GM12878 (cell line): ENCODE measurements around the gene KLC4.

Source experiments
- ASH2L ChIP-seq: fragments of 300-600, 200-600 bp; sonication (generic); IDR thresholded peaks from 2 replicates; pipeline ENCODE4 v1.6.1; 2017; ENCODE audit warnings: low read depth, mild to moderate bottlenecking, borderline replicate concordance
- DPF2 ChIP-seq: fragments of 450-650 bp; IDR thresholded peaks from 2 replicates; pipeline ENCODE4 v1.6.1; 2017; ENCODE audit warnings: mild to moderate bottlenecking
- EZH2 ChIP-seq: IDR thresholded peaks from 2 replicates; pipeline ENCODE4 v1.6.1; 2012; ENCODE audit warnings: low read depth, mild to moderate bottlenecking, control low read depth, inconsistent platforms, low read length, borderline replicate concordance; ENCODE audit not compliant: control insufficient read depth
- FOXK2 ChIP-seq: fragments of 450-650 bp; IDR thresholded peaks from 2 replicates; pipeline ENCODE4 v1.6.1; 2017; ENCODE audit warnings: mild to moderate bottlenecking, moderate library complexity
- KLF5 ChIP-seq: fragments of 450-650 bp; IDR thresholded peaks from 2 replicates; pipeline ENCODE4 v1.6.1; 2014; ENCODE audit warnings: mild to moderate bottlenecking; ENCODE audit not compliant: partially characterized antibody
- MYC ChIP-seq: IDR thresholded peaks from 2 replicates; pipeline ENCODE4 v1.6.1; 2011; ENCODE audit warnings: mild to moderate bottlenecking, low read length, moderate library complexity, inconsistent platforms; ENCODE audit not compliant: insufficient read depth, insufficient replicate concordance, insufficient read length, severe bottlenecking
- POLR2A ChIP-seq: IDR thresholded peaks from 2 replicates; pipeline ENCODE4 v1.6.1; 2011; ENCODE audit warnings: low read depth, mild to moderate bottlenecking, low read length
- SMC3 ChIP-seq: IDR thresholded peaks from 2 replicates; pipeline ENCODE4 v1.6.1; 2011; ENCODE audit warnings: low read length, improper control_type of control experiment, borderline replicate concordance
- ZNF622 ChIP-seq: fragments of 450-650 bp; IDR thresholded peaks from 2 replicates; pipeline ENCODE4 v1.6.1; 2017; ENCODE audit warnings: mild to moderate bottlenecking, inconsistent platforms
- TF ChIP-seq, protein P1 (sequence below), 3 experiments: IDR thresholded peaks in 2 of 3; conservative IDR thresholded peaks in 1 of 3; 2 replicates each; pipeline ENCODE4 v1.5.1; 2011; ENCODE audit warnings: low read depth in 3 of 3, low read length in 3 of 3, mild to moderate bottlenecking in 3 of 3, control low read depth in 2 of 3, moderate library complexity in 2 of 3, inconsistent platforms in 1 of 3, mixed read lengths in 1 of 3; ENCODE audit not compliant: control insufficient read depth in 2 of 3, insufficient read depth in 1 of 3; ENCODE audit errors: extremely low read depth in 1 of 3
- TF ChIP-seq, protein P2 (sequence below): IDR thresholded peaks from 2 replicates; pipeline ENCODE4 v1.6.1; 2011; ENCODE audit warnings: mild to moderate bottlenecking, low read depth, low read length, moderate library complexity; ENCODE audit not compliant: insufficient replicate concordance
- TF ChIP-seq, protein P3 (sequence below): IDR thresholded peaks from 2 replicates; pipeline ENCODE4 v1.6.1; 2012; ENCODE audit warnings: low read depth, low read length, improper control_type of control experiment
- TF ChIP-seq, protein P4 (sequence below): IDR thresholded peaks from 2 replicates; pipeline ENCODE4 v1.6.1; 2012; ENCODE audit warnings: mild to moderate bottlenecking, low read depth, low read length

DNA sequence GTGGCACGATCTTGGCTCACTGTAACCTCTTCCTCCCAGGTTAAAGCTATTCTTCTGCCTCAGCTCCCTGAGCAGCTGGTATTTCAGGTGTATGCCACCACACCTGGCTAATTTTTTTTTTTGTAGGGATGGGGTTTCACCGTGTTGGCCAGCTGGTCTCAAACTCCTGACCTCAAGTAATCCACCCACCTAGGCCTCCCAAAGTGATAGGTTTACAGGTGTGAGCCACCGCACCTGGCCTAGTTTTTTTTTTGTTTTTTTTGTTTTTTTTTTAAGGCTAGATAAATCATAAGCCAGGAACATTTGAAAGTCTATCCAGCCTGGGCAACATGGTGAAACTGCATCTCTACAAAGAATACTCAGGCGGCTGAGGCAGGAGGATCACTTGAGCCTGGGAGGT, 27.1 kb upstream of the KLC4 start:
- TF ChIP-seq, protein P1, sequence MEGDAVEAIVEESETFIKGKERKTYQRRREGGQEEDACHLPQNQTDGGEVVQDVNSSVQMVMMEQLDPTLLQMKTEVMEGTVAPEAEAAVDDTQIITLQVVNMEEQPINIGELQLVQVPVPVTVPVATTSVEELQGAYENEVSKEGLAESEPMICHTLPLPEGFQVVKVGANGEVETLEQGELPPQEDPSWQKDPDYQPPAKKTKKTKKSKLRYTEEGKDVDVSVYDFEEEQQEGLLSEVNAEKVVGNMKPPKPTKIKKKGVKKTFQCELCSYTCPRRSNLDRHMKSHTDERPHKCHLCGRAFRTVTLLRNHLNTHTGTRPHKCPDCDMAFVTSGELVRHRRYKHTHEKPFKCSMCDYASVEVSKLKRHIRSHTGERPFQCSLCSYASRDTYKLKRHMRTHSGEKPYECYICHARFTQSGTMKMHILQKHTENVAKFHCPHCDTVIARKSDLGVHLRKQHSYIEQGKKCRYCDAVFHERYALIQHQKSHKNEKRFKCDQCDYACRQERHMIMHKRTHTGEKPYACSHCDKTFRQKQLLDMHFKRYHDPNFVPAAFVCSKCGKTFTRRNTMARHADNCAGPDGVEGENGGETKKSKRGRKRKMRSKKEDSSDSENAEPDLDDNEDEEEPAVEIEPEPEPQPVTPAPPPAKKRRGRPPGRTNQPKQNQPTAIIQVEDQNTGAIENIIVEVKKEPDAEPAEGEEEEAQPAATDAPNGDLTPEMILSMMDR (IDR thresholded peaks at IDR 0.05 in 2 of 3, conservative IDR thresholded peaks at IDR 0.05 in 1 of 3; ENCODE audit: control insufficient read depth in 2 of 3, extremely low read depth in 1 of 3, insufficient read depth in 1 of 3, low read depth in 3 of 3, low read length in 3 of 3), result no peak
- no peak for TF ChIP-seq MYC
- TF ChIP-seq DPF2, result no peak
- no peak for TF ChIP-seq SMC3
- no peak for TF ChIP-seq KLF5
- no peak for TF ChIP-seq ASH2L
- TF ChIP-seq, protein P2, sequence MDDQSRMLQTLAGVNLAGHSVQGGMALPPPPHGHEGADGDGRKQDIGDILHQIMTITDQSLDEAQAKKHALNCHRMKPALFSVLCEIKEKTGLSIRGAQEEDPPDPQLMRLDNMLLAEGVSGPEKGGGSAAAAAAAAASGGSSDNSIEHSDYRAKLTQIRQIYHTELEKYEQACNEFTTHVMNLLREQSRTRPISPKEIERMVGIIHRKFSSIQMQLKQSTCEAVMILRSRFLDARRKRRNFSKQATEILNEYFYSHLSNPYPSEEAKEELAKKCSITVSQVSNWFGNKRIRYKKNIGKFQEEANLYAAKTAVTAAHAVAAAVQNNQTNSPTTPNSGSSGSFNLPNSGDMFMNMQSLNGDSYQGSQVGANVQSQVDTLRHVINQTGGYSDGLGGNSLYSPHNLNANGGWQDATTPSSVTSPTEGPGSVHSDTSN, result no peak
- TF ChIP-seq EZH2, result no peak
- TF ChIP-seq, protein P3, sequence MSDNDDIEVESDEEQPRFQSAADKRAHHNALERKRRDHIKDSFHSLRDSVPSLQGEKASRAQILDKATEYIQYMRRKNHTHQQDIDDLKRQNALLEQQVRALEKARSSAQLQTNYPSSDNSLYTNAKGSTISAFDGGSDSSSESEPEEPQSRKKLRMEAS, result no peak
- TF ChIP-seq FOXK2, result no peak
- TF ChIP-seq, protein P4, sequence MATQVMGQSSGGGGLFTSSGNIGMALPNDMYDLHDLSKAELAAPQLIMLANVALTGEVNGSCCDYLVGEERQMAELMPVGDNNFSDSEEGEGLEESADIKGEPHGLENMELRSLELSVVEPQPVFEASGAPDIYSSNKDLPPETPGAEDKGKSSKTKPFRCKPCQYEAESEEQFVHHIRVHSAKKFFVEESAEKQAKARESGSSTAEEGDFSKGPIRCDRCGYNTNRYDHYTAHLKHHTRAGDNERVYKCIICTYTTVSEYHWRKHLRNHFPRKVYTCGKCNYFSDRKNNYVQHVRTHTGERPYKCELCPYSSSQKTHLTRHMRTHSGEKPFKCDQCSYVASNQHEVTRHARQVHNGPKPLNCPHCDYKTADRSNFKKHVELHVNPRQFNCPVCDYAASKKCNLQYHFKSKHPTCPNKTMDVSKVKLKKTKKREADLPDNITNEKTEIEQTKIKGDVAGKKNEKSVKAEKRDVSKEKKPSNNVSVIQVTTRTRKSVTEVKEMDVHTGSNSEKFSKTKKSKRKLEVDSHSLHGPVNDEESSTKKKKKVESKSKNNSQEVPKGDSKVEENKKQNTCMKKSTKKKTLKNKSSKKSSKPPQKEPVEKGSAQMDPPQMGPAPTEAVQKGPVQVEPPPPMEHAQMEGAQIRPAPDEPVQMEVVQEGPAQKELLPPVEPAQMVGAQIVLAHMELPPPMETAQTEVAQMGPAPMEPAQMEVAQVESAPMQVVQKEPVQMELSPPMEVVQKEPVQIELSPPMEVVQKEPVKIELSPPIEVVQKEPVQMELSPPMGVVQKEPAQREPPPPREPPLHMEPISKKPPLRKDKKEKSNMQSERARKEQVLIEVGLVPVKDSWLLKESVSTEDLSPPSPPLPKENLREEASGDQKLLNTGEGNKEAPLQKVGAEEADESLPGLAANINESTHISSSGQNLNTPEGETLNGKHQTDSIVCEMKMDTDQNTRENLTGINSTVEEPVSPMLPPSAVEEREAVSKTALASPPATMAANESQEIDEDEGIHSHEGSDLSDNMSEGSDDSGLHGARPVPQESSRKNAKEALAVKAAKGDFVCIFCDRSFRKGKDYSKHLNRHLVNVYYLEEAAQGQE, result no peak
- TF ChIP-seq ZNF622, result no peak
- TF ChIP-seq POLR2A, result no peak
